H1 (cell line): Measurements from ENCODE around the gene ANAPC16. TPM values are rescaled to one million over a fixed set of nuclear protein-coding genes. Genes with fewer than 3 reads are reported as not detected.

Source experiments
- CTCF ChIA-PET: fragments of 300-600 bp; sonication (Branson Sonifier 250); formaldehyde crosslinking; loops from one replicate; lab custom pipeline; 2021; ENCODE audit not compliant: partially characterized antibody; lab: Charles Lee
- POLR2A ChIA-PET: fragments of 300-600 bp; sonication (Branson Sonifier 250); formaldehyde crosslinking; loops from one replicate; lab custom pipeline; 2021; ENCODE audit warnings: inconsistent platforms; ENCODE audit not compliant: partially characterized antibody; lab: Charles Lee
- DNase-seq, 2 experiments: peaks; one replicate each; pipeline versions ENCODE4 v3.0.0 to v3.0.0-alpha.2; 2010 to 2022; ENCODE audit warnings: low spot score in 2 of 2, low read depth in 1 of 2, mixed read lengths in 1 of 2
- FAIRE-seq: peaks from 2 replicates; lab custom pipeline; 2011; peaks lifted over from hg19 to GRCh38; lab: Jason Lieb, UNC
- H2AFZ ChIP-seq: 2 replicates; pipeline ENCODE4 v1.8.1; 2012; ENCODE audit warnings: low read length, inconsistent platforms
- H2AK5ac ChIP-seq: 2 replicates; pipeline ENCODE4 v1.6.1; 2013; ENCODE audit warnings: low read depth, low read length
- H2BK120ac ChIP-seq: replicated peaks from 2 replicates; pipeline ENCODE3; 2013; ENCODE audit warnings: low read depth, low read length, inconsistent platforms
- H2BK12ac ChIP-seq: 2 replicates; pipeline ENCODE4 v1.6.1; 2013; ENCODE audit warnings: low read depth, low read length
- H2BK15ac ChIP-seq: 2 replicates; pipeline ENCODE4 v1.6.1; 2013; ENCODE audit warnings: low read length
- H2BK20ac ChIP-seq: 2 replicates; pipeline ENCODE4 v1.6.1; 2013; ENCODE audit warnings: low read length
- H2BK5ac ChIP-seq: 2 replicates; pipeline ENCODE4 v1.6.1; 2013; ENCODE audit warnings: low read depth, low read length
- H3K14ac ChIP-seq: 2 replicates; pipeline ENCODE4 v1.6.1; 2013; ENCODE audit warnings: inconsistent platforms; ENCODE audit not compliant: insufficient read length
- H3K18ac ChIP-seq: 2 replicates; pipeline ENCODE4 v1.6.1; 2013; ENCODE audit warnings: low read length; ENCODE audit errors: extremely low read depth
- H3K23ac ChIP-seq: 2 replicates; pipeline ENCODE4 v1.6.1; 2013; ENCODE audit warnings: inconsistent platforms; ENCODE audit not compliant: insufficient read length
- H3K23me2 ChIP-seq: 2 replicates; pipeline ENCODE4 v1.6.1; 2013; ENCODE audit warnings: low read depth, low read length
- H3K27ac ChIP-seq: 2 replicates; pipeline ENCODE4 v1.6.1; 2011; ENCODE audit warnings: low read depth, low read length, inconsistent platforms
- H3K27me3 ChIP-seq, 4 experiments: replicated peaks in 1 of 4; 1 replicate in 1 of 4; 2 replicates in 3 of 4; pipeline versions ENCODE4 v1.6.1 to v1.8.1; 2011 to 2013; ENCODE audit warnings: low read length in 3 of 4, mild to moderate bottlenecking in 3 of 4, inconsistent platforms in 2 of 4, mixed read lengths in 2 of 4, moderate library complexity in 1 of 4; ENCODE audit not compliant: control insufficient read depth in 3 of 4, insufficient read depth in 3 of 4; ENCODE audit errors: extremely low read depth in 1 of 4
- H3K36me3 ChIP-seq, 4 experiments: 2 replicates each; pipeline versions ENCODE4 v1.6.1 to v1.8.1; 2011 to 2013; ENCODE audit warnings: mild to moderate bottlenecking in 4 of 4, low read length in 3 of 4, moderate library complexity in 2 of 4, control low read depth in 1 of 4, inconsistent platforms in 1 of 4; ENCODE audit not compliant: insufficient read depth in 4 of 4, control insufficient read depth in 2 of 4
- H3K4ac ChIP-seq: replicated peaks from 2 replicates; pipeline ENCODE3; 2013; ENCODE audit warnings: low read length, low read depth, mixed read lengths, inconsistent platforms; ENCODE audit not compliant: insufficient read length
- H3K4me1 ChIP-seq, 4 experiments: replicated peaks in 1 of 4; 1 replicate in 1 of 4; 2 replicates in 3 of 4; pipeline versions ENCODE4 v1.6.1 to v1.8.1; 2011 to 2013; ENCODE audit warnings: low read length in 3 of 4, inconsistent platforms in 2 of 4, mixed read lengths in 1 of 4; ENCODE audit not compliant: insufficient read depth in 4 of 4, control insufficient read depth in 3 of 4
- H3K4me2 ChIP-seq, 2 experiments: 2 replicates each; pipeline versions ENCODE4 v1.6.1 to v1.8.1; 2011 to 2013; ENCODE audit warnings: low read depth in 2 of 2, low read length in 2 of 2, control low read depth in 1 of 2, inconsistent platforms in 1 of 2, mild to moderate bottlenecking in 1 of 2; ENCODE audit not compliant: insufficient read depth in 1 of 2
- H3K4me3 ChIP-seq, 4 experiments: fragments of 200-600, 300-600 bp in 1 of 4; sonication (generic), shearing (Covaris generic), sonication (Bioruptor Twin) in 1 of 4; 2 replicates each; pipeline versions ENCODE4 v1.5.1 to v1.8.1; 2011 to 2016; ENCODE audit warnings: low read length in 4 of 4, low read depth in 3 of 4, control low read depth in 2 of 4, inconsistent platforms in 2 of 4, mild to moderate bottlenecking in 2 of 4, mixed read lengths in 1 of 4, moderate library complexity in 1 of 4; ENCODE audit not compliant: insufficient read depth in 2 of 4; ENCODE audit errors: extremely low read depth in 1 of 4
- H3K56ac ChIP-seq: replicated peaks from 2 replicates; pipeline ENCODE3; 2013; ENCODE audit warnings: low read depth, mild to moderate bottlenecking, mixed read lengths, low read length, inconsistent platforms; ENCODE audit not compliant: insufficient read length
- H3K79me1 ChIP-seq: 2 replicates; pipeline ENCODE4 v1.6.1; 2013; ENCODE audit warnings: low read depth, low read length, control low read depth
- H3K79me2 ChIP-seq, 2 experiments: 2 replicates each; pipeline versions ENCODE4 v1.6.1 to v1.8.1; 2012 to 2013; ENCODE audit warnings: low read length in 2 of 2, mild to moderate bottlenecking in 2 of 2, inconsistent platforms in 1 of 2; ENCODE audit not compliant: insufficient read depth in 2 of 2, control insufficient read depth in 1 of 2
- H3K9ac ChIP-seq, 4 experiments: replicated peaks in 1 of 4; 1 replicate in 1 of 4; 2 replicates in 3 of 4; pipeline versions ENCODE4 v1.6.1 to v1.8.1; 2011 to 2013; ENCODE audit warnings: low read depth in 3 of 4, low read length in 3 of 4, control low read depth in 2 of 4, mild to moderate bottlenecking in 2 of 4, moderate library complexity in 2 of 4, inconsistent platforms in 1 of 4; ENCODE audit errors: extremely low read depth in 1 of 4
- H3K9me3 ChIP-seq, 2 experiments: 2 replicates each; pipeline versions ENCODE4 v1.6.1 to v1.8.1; 2012 to 2013; ENCODE audit warnings: mild to moderate bottlenecking in 2 of 2, moderate library complexity in 2 of 2, control low read depth in 1 of 2, inconsistent platforms in 1 of 2, low read depth in 1 of 2, low read length in 1 of 2, mixed read lengths in 1 of 2; ENCODE audit not compliant: insufficient read depth in 2 of 2
- H4K20me1 ChIP-seq, 2 experiments: replicated peaks in 1 of 2; 2 replicates each; pipeline versions ENCODE3 to v1.8.1; 2011 to 2013; ENCODE audit warnings: inconsistent platforms in 2 of 2, low read length in 2 of 2, mild to moderate bottlenecking in 1 of 2; ENCODE audit not compliant: insufficient read depth in 2 of 2, control insufficient read depth in 1 of 2
- H4K5ac ChIP-seq: 2 replicates; pipeline ENCODE4 v1.6.1; 2013; ENCODE audit warnings: low read length, low read depth, mixed read lengths, inconsistent platforms; ENCODE audit not compliant: insufficient read length
- H4K8ac ChIP-seq: 2 replicates; pipeline ENCODE4 v1.8.0; 2013; ENCODE audit warnings: mild to moderate bottlenecking, moderate library complexity, low read length, inconsistent platforms; ENCODE audit not compliant: insufficient read depth; ENCODE audit errors: extremely low read depth
- H4K91ac ChIP-seq: replicated peaks from 2 replicates; pipeline ENCODE3; 2013; ENCODE audit warnings: low read length, mixed read lengths, inconsistent platforms; ENCODE audit not compliant: insufficient read length
- CTBP2 ChIP-seq: IDR thresholded peaks from 2 replicates; pipeline ENCODE4 v1.7.0; 2011; ENCODE audit warnings: borderline replicate concordance, mild to moderate bottlenecking, moderate library complexity, mixed read lengths, low read length; ENCODE audit not compliant: insufficient read depth, insufficient read length
- NRF1 ChIP-seq: IDR thresholded peaks from 2 replicates; pipeline ENCODE4 v1.6.1; 2011; ENCODE audit warnings: mild to moderate bottlenecking, low read depth, low read length, improper control_type of control experiment
- SRF ChIP-seq: IDR thresholded peaks from 2 replicates; pipeline ENCODE4 v1.6.1; 2011; ENCODE audit warnings: mild to moderate bottlenecking, low read depth, low read length, moderate library complexity
- TEAD4 ChIP-seq: IDR thresholded peaks from 2 replicates; pipeline ENCODE4 v1.6.1; 2012; ENCODE audit warnings: low read depth, low read length, inconsistent platforms, mixed read lengths
- WGBS, 2 experiments: shearing (Covaris generic) in 1 of 2; methylation state at CpG; one replicate each; pipeline versions ENCODE4 v1.1.6 to v1.1.7; 2013 to 2015; ENCODE audit warnings: low lambda C conversion rate in 2 of 2, mixed read lengths in 2 of 2, inconsistent platforms in 1 of 2, low coverage in 1 of 2, missing lambda C conversion rate in 1 of 2; ENCODE audit not compliant: insufficient replicate concordance in 2 of 2, insufficient coverage in 1 of 2, insufficient read length in 1 of 2; ENCODE audit errors: extremely low coverage in 1 of 2, missing lambda C conversion rate in 1 of 2; 5-methylcytosine and 5-hydroxymethylcytosine counted together
- polyA plus RNA-seq, 7 experiments: library from polyadenylated mRNA; depleted of rRNA in 3 of 7; stranded (reverse) in 5 of 7; unstranded in 2 of 7; fragments of >200 nt in 5 of 7; fragments of 200-250 nt in 2 of 7; gene quantifications; 1 replicate in 5 of 7; 2 replicates in 1 of 7; 4 replicates in 1 of 7; pipeline versions ENCODE4 v1.2.1 to v1.2.3, GENCODE V29; 2011 to 2013; ENCODE audit warnings: missing spikeins in 2 of 7, mixed read lengths in 2 of 7
- total RNA-seq: library from RNA; stranded (reverse); fragmentation: NEBNext Ultra II Directional; extraction: Animal tissue kit (Norgen Biotek cat#: 25700); gene quantifications from 2 replicates; pipeline ENCODE4 v1.2.1, GENCODE V29; 2021

The ANAPC16 gene
- total and polyA plus RNA-seq, 2 of the 8 experiments (the other 6 are each of a cell fraction or from before 2014, with no cell fraction given), result 53.1 to 57.4 TPM

GRCh38 chr10:72228318-72228751 is 12.5 kb downstream of the ANAPC16 start:
- 88% methylated on average over 2 of the region's 2 CpGs; no CpG with 5 or more reads in 1 of the 2 experiments for WGBS, 2 experiments
- Histone ChIP-seq H3K23ac (no peak overlapping the region), H4K91ac (no peak overlapping the region), H3K4me2 (no peak overlapping the region), H2BK15ac (no peak overlapping the region), H3K18ac (no peak overlapping the region), H3K4me1 (peaks cover 0 to 6% (median 3%) of the 10 kb centered on the region in 4 experiments; a peak in 4 of 7 replicates), H4K5ac (no peak overlapping the region), H3K4ac (no peak overlapping the region), H2BK20ac (no peak overlapping the region), H3K79me2 (peaks cover 3 to 34% of the 10 kb centered on the region in 2 experiments; a peak in 3 of 4 replicates), H4K20me1 (peaks cover 2 to 3% of the 10 kb centered on the region in 2 experiments), H3K27ac (no peak overlapping the region), H3K23me2 (no peaks in the 10 kb centered on the region), H3K4me3 (no peak overlapping the region), H3K36me3 (peaks cover 10 to 24% (median 15%) of the 10 kb centered on the region in 4 experiments), H2AFZ (no peak overlapping the region), H2AK5ac (no peak overlapping the region), H4K8ac (no peak overlapping the region), H3K79me1 (peaks cover 4% of the 10 kb centered on the region; the same call in 1 of the 2 replicates), H3K9ac (no peak overlapping the region), H3K14ac (no peak overlapping the region), H3K27me3 (no peaks in the 10 kb centered on the region), H3K9me3 (no peaks in the 10 kb centered on the region), H3K56ac (no peak overlapping the region), H2BK120ac (no peak overlapping the region)
- FAIRE-seq, result no peak
- CTCF ChIA-PET, result interaction anchor here (0.7 to 2.9 kb wide), 5 partner anchors 9 to 332 kb away, joined by 3 to 8 read pairs (median 3); no protein-coding TSS in a partner anchor
- POLR2A ChIA-PET, result interaction anchor here (0.7 to 4.2 kb wide), 9 partner anchors 8 to 76 kb away, joined by 3 to 25 read pairs (median 5); partner anchors contain the start of genes ANAPC16, ASCC1 and DDIT4
- no peak for DNase-seq
- TF ChIP-seq TEAD4 (no peak), CTBP2 (no peak), NRF1 (no peak), SRF (no peak)
- TF ChIP-seq, all 59 proteins: peak for 0
- Histone ChIP-seq H2BK12ac (no peak overlapping the region), H2BK5ac (no peak overlapping the region)
